Measurements from ENCODE around the gene PHF20. TPM values are rescaled to one million over a fixed set of nuclear protein-coding genes. Genes with fewer than 3 reads are reported as not detected.
"Not testable (repeated sequence)": the region's sequence is repeated elsewhere in the genome, so short reads cannot be mapped to it uniquely, and the experiment has no call there.

PHF20 gene
- 70.0 TPM for total RNA-seq (2013)
- polyA plus RNA-seq, result 10 to 100 TPM; 54.7 to 78.2 (median 73.6) TPM
- 47.2 and 49.9 TPM in 2 replicates for polyA minus RNA-seq
- 24.0 to 142 (median 108) reads per million in 11 experiments for total RNA-seq

DNA sequence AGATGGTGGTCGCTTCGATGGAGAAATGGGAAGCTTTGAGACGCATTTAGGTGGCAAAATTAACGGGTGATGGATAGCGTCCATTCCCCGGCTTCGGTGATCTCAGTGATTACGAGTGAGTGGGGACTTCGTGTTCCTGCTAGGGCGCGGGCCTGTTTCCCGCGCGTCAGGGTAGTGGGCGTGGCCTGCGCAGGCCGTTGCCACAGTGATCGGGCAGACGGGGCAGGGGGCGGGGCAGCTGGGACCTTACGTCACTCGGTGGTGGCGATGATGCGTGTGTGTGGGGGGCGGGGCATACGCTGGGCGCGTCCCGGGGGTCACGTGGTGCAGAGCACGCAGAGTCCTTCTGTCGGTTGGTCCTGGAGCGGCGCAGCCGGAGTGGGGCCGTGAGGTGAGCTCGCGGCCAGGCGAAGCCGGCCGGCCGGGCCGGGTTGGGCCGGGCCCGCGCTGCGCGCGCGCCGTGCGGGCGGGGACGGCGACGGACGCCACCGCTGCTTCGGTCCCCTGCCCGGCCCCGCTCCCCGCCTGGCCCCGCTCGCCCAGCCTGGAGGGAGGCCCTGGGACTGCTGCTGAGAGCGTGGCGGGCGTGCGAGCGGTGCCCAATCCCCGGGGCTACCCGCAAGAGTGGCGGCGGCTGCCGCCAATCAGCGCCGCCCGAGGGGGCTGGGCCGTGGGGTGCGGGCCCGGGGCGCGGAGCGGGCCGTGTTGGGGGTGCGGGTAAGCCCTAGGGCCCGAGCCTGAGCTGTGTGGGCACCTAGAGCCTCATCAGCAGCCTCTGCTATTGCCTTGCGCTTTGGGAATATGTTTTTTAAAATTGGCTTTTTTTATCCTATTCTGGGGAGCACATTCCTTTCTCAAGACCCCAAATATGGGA, at the start of gene PHF20:
Gene PHF20 (plus strand): TSS at position 327 of the 874 bp plus-strand sequence. CDS start 29,508 bp downstream, outside the sequence.
- H3K27me3 Mint-ChIP-seq (ENCODE audit: low read depth in 3 of 3), result peaks cover 0 to 6% (median 3%) of the 10 kb centered on the region in 3 donors
- Histone ChIP-seq H3K27ac (ENCODE audit: low read depth in 1 of 2, low read length in 2 of 2) (peak within 1 kb of the TSS; percentile 87 to 95), H3K4me1 (ENCODE audit: control insufficient read depth in 1 of 2, insufficient read depth in 2 of 2, low read length in 2 of 2) (peaks cover 64 to 74% of the 10 kb centered on the region in 2 donors), H3K9ac (ENCODE audit: insufficient read depth, low read length, poor library complexity, severe bottlenecking) (peak within 1 kb of the TSS; percentile 81), H3K9me3 (replicated peaks in 1 of 2; ENCODE audit: control insufficient read depth in 1 of 2, insufficient read depth in 1 of 2, low read length in 2 of 2) (no peaks in the 10 kb centered on the region), H3K79me2 (ENCODE audit: insufficient read depth, low read length) (peaks cover 50% of the 10 kb centered on the region), H2AFZ (ENCODE audit: insufficient read depth, low read depth, low read length, poor library complexity, severe bottlenecking) (no peak within 1 kb of the TSS), H3K4me3 (replicated peaks in 1 of 3; ENCODE audit: low read depth in 2 of 3, low read length in 3 of 3) (peak within 1 kb of the TSS; percentile 73 to 98 (median 94)), H3K36me3 (replicated peaks in 1 of 2; ENCODE audit: control insufficient read depth in 1 of 2, insufficient read depth in 2 of 2, low read length in 2 of 2) (peaks cover 8 to 18% of the 10 kb centered on the region in 2 donors), H3K27me3 (ENCODE audit: control insufficient read depth in 2 of 2, insufficient read depth in 2 of 2, low read length in 2 of 2) (no peaks in the 10 kb centered on the region), H3K4me2 (replicated peaks; ENCODE audit: extremely low read depth, low read length, poor library complexity, severe bottlenecking) (peak within 1 kb of the TSS; percentile 100), H4K20me1 (ENCODE audit: insufficient read depth, low read length) (peaks cover 17% of the 10 kb centered on the region)
- TF ChIP-seq, protein P1, sequence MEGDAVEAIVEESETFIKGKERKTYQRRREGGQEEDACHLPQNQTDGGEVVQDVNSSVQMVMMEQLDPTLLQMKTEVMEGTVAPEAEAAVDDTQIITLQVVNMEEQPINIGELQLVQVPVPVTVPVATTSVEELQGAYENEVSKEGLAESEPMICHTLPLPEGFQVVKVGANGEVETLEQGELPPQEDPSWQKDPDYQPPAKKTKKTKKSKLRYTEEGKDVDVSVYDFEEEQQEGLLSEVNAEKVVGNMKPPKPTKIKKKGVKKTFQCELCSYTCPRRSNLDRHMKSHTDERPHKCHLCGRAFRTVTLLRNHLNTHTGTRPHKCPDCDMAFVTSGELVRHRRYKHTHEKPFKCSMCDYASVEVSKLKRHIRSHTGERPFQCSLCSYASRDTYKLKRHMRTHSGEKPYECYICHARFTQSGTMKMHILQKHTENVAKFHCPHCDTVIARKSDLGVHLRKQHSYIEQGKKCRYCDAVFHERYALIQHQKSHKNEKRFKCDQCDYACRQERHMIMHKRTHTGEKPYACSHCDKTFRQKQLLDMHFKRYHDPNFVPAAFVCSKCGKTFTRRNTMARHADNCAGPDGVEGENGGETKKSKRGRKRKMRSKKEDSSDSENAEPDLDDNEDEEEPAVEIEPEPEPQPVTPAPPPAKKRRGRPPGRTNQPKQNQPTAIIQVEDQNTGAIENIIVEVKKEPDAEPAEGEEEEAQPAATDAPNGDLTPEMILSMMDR (IDR thresholded peaks at IDR 0.05), result no peak
- H3K4me1 Mint-ChIP-seq, result peaks cover 72% of the 10 kb centered on the region
- intact Hi-C loops (cut with micrococcal nuclease), result loop anchor here (1.0 to 5.0 kb wide), 3 partner anchors 30 to 155 kb away; partner anchors contain the start of genes RBM39 (in 1 of the 2) and SPAG4 (in 1 of the 2)
- H3K4me3 Mint-ChIP-seq, result peak within 1 kb of the TSS; percentile 88 to 90
- 3% methylated on average over 76 of the region's 87 CpGs for WGBS (ENCODE audit: insufficient coverage)
- H3K27ac Mint-ChIP-seq, result peak within 1 kb of the TSS; percentile 98 to 100 (median 99)
- H3K36me3 Mint-ChIP-seq, result peaks cover 21 to 25% of the 10 kb centered on the region in 2 donors
- H3K9me3 Mint-ChIP-seq, result peaks cover 0 to 4% (median 3%) of the 10 kb centered on the region in 7 donors
- peak; percentile 97 to 99 (median 99) for DNase-seq

DNA sequence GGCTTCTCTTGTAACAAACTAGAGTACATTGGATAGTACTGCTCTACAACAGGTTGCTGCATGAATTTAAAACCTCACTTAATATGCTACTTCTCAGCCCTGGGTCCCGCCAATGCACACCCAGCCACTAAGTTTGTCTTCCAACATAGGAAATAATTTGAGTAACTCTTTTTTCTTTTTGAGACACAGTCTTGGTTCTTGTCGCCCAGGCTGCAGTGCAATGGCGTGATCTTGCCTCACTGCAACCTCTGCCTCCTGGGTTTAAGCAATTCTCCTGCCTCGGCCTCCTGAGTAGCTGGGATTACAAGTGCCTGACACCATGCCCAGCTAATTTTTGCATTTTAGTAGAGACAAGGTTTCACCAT, 48.6 kb upstream of the PHF20 start:
- Mint-ChIP-seq H3K27ac (peak overlapping the region in 3 of 7 donors; percentile 10 to 73 (median 45)), H3K36me3 (peaks cover 78 to 99% of the 10 kb centered on the region in 2 donors)
- H3K9me3 Mint-ChIP-seq; H2AFZ ChIP-seq (ENCODE audit: insufficient read depth, low read depth, low read length, poor library complexity, severe bottlenecking); H3K4me2 ChIP-seq (replicated peaks; ENCODE audit: extremely low read depth, low read length, poor library complexity, severe bottlenecking); H3K4me1 ChIP-seq (ENCODE audit: control insufficient read depth in 1 of 2, insufficient read depth in 2 of 2, low read length in 2 of 2); H3K9me3 ChIP-seq (replicated peaks in 1 of 2; ENCODE audit: control insufficient read depth in 1 of 2, insufficient read depth in 1 of 2, low read length in 2 of 2); H3K4me3 Mint-ChIP-seq; DNase-seq; H3K9ac ChIP-seq (ENCODE audit: insufficient read depth, low read length, poor library complexity, severe bottlenecking); H3K4me1 Mint-ChIP-seq; H3K27me3 Mint-ChIP-seq (ENCODE audit: low read depth in 3 of 3); intact Hi-C loops (cut with micrococcal nuclease); H3K27ac ChIP-seq (ENCODE audit: low read depth in 1 of 2, low read length in 2 of 2); H3K4me3 ChIP-seq (replicated peaks in 1 of 3; ENCODE audit: low read depth in 2 of 3, low read length in 3 of 3); H3K27me3 ChIP-seq (ENCODE audit: control insufficient read depth in 2 of 2, insufficient read depth in 2 of 2, low read length in 2 of 2): not testable (repeated sequence)
- H3K79me2 ChIP-seq (ENCODE audit: insufficient read depth, low read length), result peaks cover 95% of the 10 kb centered on the region
- peaks cover 100% of the 10 kb centered on the region for H4K20me1 ChIP-seq (ENCODE audit: insufficient read depth, low read length)
- H3K36me3 ChIP-seq (replicated peaks in 1 of 2; ENCODE audit: control insufficient read depth in 1 of 2, insufficient read depth in 2 of 2, low read length in 2 of 2), result peaks cover 91 to 98% of the 10 kb centered on the region in 2 donors
- WGBS (ENCODE audit: insufficient coverage), result 96% methylated on average over 3 of the region's 4 CpGs

DNA sequence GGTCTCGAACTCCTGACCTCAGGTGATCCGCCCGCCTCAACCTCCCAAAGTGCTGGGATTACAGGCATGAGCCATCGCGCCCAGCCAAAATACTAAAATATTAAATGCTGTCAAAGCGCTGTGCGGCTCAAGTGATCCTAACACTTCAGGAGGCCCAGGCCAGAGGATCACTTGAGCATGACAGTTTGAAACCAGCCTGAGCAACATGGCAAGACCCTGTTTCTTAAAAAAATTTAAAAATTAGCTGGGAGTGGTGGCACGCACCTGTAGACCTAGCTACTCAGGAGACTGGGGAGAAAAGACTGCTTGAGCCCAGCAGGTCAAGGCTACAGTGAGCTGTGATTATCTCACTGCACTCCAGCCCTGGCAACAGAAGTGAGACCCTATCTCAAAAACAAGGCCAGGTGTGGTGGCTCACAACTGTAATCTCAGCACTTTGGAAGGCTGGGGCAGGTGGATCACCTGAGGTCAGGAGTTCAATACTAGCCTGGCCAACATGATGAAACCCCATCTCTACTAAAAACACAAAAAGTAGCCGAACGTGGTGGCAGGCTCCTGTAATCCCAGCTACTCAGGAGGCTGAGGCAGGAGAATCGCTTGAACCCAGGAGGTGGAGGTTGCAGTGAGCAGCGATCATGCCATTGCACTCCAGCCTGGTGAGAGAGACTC, 48.0 kb upstream of the PHF20 start:
- peaks cover 79 to 99% of the 10 kb centered on the region in 2 donors for H3K36me3 Mint-ChIP-seq
- DNase-seq; H3K4me1 Mint-ChIP-seq; H3K9me3 Mint-ChIP-seq; H3K4me3 Mint-ChIP-seq; H3K4me2 ChIP-seq (replicated peaks; ENCODE audit: extremely low read depth, low read length, poor library complexity, severe bottlenecking); intact Hi-C loops (cut with micrococcal nuclease); H3K4me3 ChIP-seq (replicated peaks in 1 of 3; ENCODE audit: low read depth in 2 of 3, low read length in 3 of 3); H2AFZ ChIP-seq (ENCODE audit: insufficient read depth, low read depth, low read length, poor library complexity, severe bottlenecking); H3K9ac ChIP-seq (ENCODE audit: insufficient read depth, low read length, poor library complexity, severe bottlenecking); H3K4me1 ChIP-seq (ENCODE audit: control insufficient read depth in 1 of 2, insufficient read depth in 2 of 2, low read length in 2 of 2); H3K27me3 ChIP-seq (ENCODE audit: control insufficient read depth in 2 of 2, insufficient read depth in 2 of 2, low read length in 2 of 2); H3K9me3 ChIP-seq (replicated peaks in 1 of 2; ENCODE audit: control insufficient read depth in 1 of 2, insufficient read depth in 1 of 2, low read length in 2 of 2); H3K27ac ChIP-seq (ENCODE audit: low read depth in 1 of 2, low read length in 2 of 2); H3K27me3 Mint-ChIP-seq (ENCODE audit: low read depth in 3 of 3): not testable (repeated sequence)
- Histone ChIP-seq H3K79me2 (ENCODE audit: insufficient read depth, low read length) (peaks cover 95% of the 10 kb centered on the region), H4K20me1 (ENCODE audit: insufficient read depth, low read length) (peaks cover 100% of the 10 kb centered on the region), H3K36me3 (replicated peaks in 1 of 2; ENCODE audit: control insufficient read depth in 1 of 2, insufficient read depth in 2 of 2, low read length in 2 of 2) (peaks cover 93 to 98% of the 10 kb centered on the region in 2 donors)
- 100% methylated on average over 7 of the region's 12 CpGs for WGBS (ENCODE audit: insufficient coverage)
- H3K27ac Mint-ChIP-seq, result peak overlapping the region in 1 of 7 donors; percentile 73
